Parathyroid adenoma (tissue), 2 donors: ENCODE measurements around the gene IRGQ.

Source experiments
- H2AFZ ChIP-seq: fragments of 300-600 bp; sonication (generic); one replicate; pipeline ENCODE4 v1.7.0; 2017; ENCODE audit warnings: antibody characterized with exemption, mild to moderate bottlenecking
- H3K27ac ChIP-seq: fragments of 300-600 bp; sonication (generic); one replicate; pipeline ENCODE4 v1.7.0; 2017
- H3K27me3 ChIP-seq: fragments of 300-600 bp; sonication (generic); one replicate; pipeline ENCODE4 v1.7.0; 2017; ENCODE audit warnings: low read length; ENCODE audit not compliant: control insufficient read depth, insufficient read depth
- H3K36me3 ChIP-seq: fragments of 300-600 bp; sonication (generic); one replicate; pipeline ENCODE4 v1.7.0; 2017; ENCODE audit warnings: low read length; ENCODE audit not compliant: control insufficient read depth, insufficient read depth
- H3K4me1 ChIP-seq: fragments of 300-600 bp; sonication (generic); one replicate; pipeline ENCODE4 v1.7.0; 2017; ENCODE audit warnings: control low read depth
- H3K4me2 ChIP-seq: fragments of 300-600 bp; sonication (generic); one replicate; pipeline ENCODE4 v1.7.0; 2017; ENCODE audit warnings: low read length
- H3K4me3 ChIP-seq: fragments of 300-600 bp; sonication (generic); one replicate; pipeline ENCODE4 v1.7.0; 2017; ENCODE audit warnings: low read depth, low read length
- H3K79me2 ChIP-seq: fragments of 300-600 bp; sonication (generic); one replicate; pipeline ENCODE4 v1.7.0; 2017; ENCODE audit warnings: control low read depth
- H3K9ac ChIP-seq: fragments of 300-600 bp; sonication (generic); one replicate; pipeline ENCODE4 v1.7.0; 2017; ENCODE audit warnings: mild to moderate bottlenecking
- H3K9me3 ChIP-seq: fragments of 300-600 bp; sonication (generic); one replicate; pipeline ENCODE4 v1.7.0; 2017; ENCODE audit warnings: low read length; ENCODE audit not compliant: control insufficient read depth
- CTCF ChIP-seq: fragments of 300-600 bp; sonication (generic); IDR thresholded peaks from one replicate; pipeline ENCODE4 v1.7.0; 2017; ENCODE audit warnings: antibody characterized with exemption, mild to moderate bottlenecking
- donor health status: primary hyperparathyroidism.

The IRGQ gene

GRCh38 chr19:43595999-43596841, at the start of gene IRGQ, which contains the start of gene ZNF576:
Gene IRGQ, minus strand, starts transcription at chr19:43596134. Its CDS starts 796 bp downstream, at chr19:43595338.
Gene ZNF576, plus strand, starts transcription at chr19:43596595. Its CDS starts 514 bp downstream, at chr19:43597109.
- H3K9ac ChIP-seq: peak within 1 kb of the TSS; percentile 56
- peak within 1 kb of the TSS; percentile 85 for H3K4me3 ChIP-seq
- H3K27ac ChIP-seq: peak within 1 kb of the TSS; percentile 92
- peak within 1 kb of the TSS; percentile 76 for H2AFZ ChIP-seq
- peaks cover 17% of the 10 kb centered on the region for H3K79me2 ChIP-seq
- TF ChIP-seq CTCF: no peak
- no peaks in the 10 kb centered on the region for H3K9me3 ChIP-seq
- H3K4me2 ChIP-seq: peak within 1 kb of the TSS; percentile 95
- H3K36me3 ChIP-seq: no peaks in the 10 kb centered on the region
- H3K27me3 ChIP-seq: no peaks in the 10 kb centered on the region
- H3K4me1 ChIP-seq: peaks cover 12% of the 10 kb centered on the region

- no peak for TF ChIP-seq CTCF
- no peaks in the 10 kb centered on the region for H3K36me3 ChIP-seq
- no peaks in the 10 kb centered on the region for H3K27me3 ChIP-seq
- no peaks in the 10 kb centered on the region for H3K9me3 ChIP-seq
- H3K4me2 ChIP-seq: no peak overlapping the region
- H3K27ac ChIP-seq: no peak overlapping the region
- no peaks in the 10 kb centered on the region for H3K4me1 ChIP-seq
- no peak overlapping the region for H3K4me3 ChIP-seq
- H2AFZ ChIP-seq: no peak overlapping the region
- H3K9ac ChIP-seq: no peak overlapping the region
- H3K79me2 ChIP-seq: no peaks in the 10 kb centered on the region
Observed at GRCh38 chr19:43644181-43644580, 48.2 kb upstream of the IRGQ start.

GRCh38 chr19:43643326-43643725, 47.4 kb upstream of the IRGQ start:
- TF ChIP-seq CTCF: no peak
- no peaks in the 10 kb centered on the region for H3K9me3 ChIP-seq
- no peaks in the 10 kb centered on the region for H3K36me3 ChIP-seq
- no peak overlapping the region for H3K4me3 ChIP-seq
- H3K27me3 ChIP-seq: no peaks in the 10 kb centered on the region
- H3K27ac ChIP-seq: no peak overlapping the region
- H3K9ac ChIP-seq: no peak overlapping the region
- no peak overlapping the region for H2AFZ ChIP-seq
- H3K79me2 ChIP-seq: no peaks in the 10 kb centered on the region
- no peak overlapping the region for H3K4me2 ChIP-seq
- H3K4me1 ChIP-seq: no peaks in the 10 kb centered on the region

GRCh38 chr19:43642531-43642930, 46.6 kb upstream of the IRGQ start:
- TF ChIP-seq CTCF: no peak

More at GRCh38 chr19:43642531-43642930, 46.6 kb upstream of the IRGQ start:
- Histone ChIP-seq H3K4me3 (no peak overlapping the region), H3K36me3 (no peaks in the 10 kb centered on the region), H3K9ac (no peak overlapping the region), H3K4me2 (no peak overlapping the region), H3K9me3 (no peaks in the 10 kb centered on the region), H3K27ac (no peak overlapping the region), H2AFZ (no peak overlapping the region), H3K79me2 (no peaks in the 10 kb centered on the region), H3K4me1 (no peaks in the 10 kb centered on the region), H3K27me3 (no peaks in the 10 kb centered on the region)
